ENCODE measurements around the gene UGDH. TPM values are rescaled to one million over a fixed set of nuclear protein-coding genes. Genes with fewer than 3 reads are reported as not detected.

The UGDH gene
- polyA plus RNA-seq, 1 donor from 2014 or later = 21.1 TPM

GRCh38 chr4:39453738-39454137, 73.5 kb downstream of the UGDH start:
- Histone ChIP-seq H3K9me2 (ENCODE audit: insufficient read depth, low read length) (no peaks in the 10 kb centered on the region), H2AFZ (ENCODE audit: low read depth, low read length) (no peak overlapping the region), H3K27ac (ENCODE audit: low read length) (no peak overlapping the region), H3F3A (ENCODE audit: insufficient read depth, low read length, poor library complexity, severe bottlenecking) (no peaks in the 10 kb centered on the region), H3K4me3 (ENCODE audit: low read length) (no peak overlapping the region), H3K79me2 (replicated peaks; ENCODE audit: insufficient read depth, low read length) (peaks cover 22% of the 10 kb centered on the region), H3K27me3 (ENCODE audit: insufficient read depth, low read depth, low read length) (no peaks in the 10 kb centered on the region), H3K9ac (ENCODE audit: low read length) (no peak overlapping the region), H3K9me3 (ENCODE audit: low read length) (no peaks in the 10 kb centered on the region), H4K20me1 (ENCODE audit: insufficient read depth) (peaks cover 3% of the 10 kb centered on the region), H3K4me2 (ENCODE audit: low read length) (no peak overlapping the region), H3K36me3 (ENCODE audit: insufficient read depth, low read length) (peaks cover 14% of the 10 kb centered on the region)
- TF ChIP-seq EP300 (conservative IDR thresholded peaks at IDR 0.05; ENCODE audit: poor library complexity, severe bottlenecking) (no peak), REST (IDR thresholded peaks at IDR 0.05; ENCODE audit: borderline replicate concordance) (no peak), CTCF (IDR thresholded peaks at IDR 0.05; ENCODE audit: poor library complexity, severe bottlenecking) (no peak), TAF1 (IDR thresholded peaks at IDR 0.05; ENCODE audit: low read depth) (no peak), EZH2 (IDR thresholded peaks at IDR 0.05; ENCODE audit: borderline replicate concordance, insufficient read depth, low read length, poor library complexity, severe bottlenecking) (no peak), POLR2AphosphoS5 (IDR thresholded peaks at IDR 0.05) (no peak), SMC3 (conservative IDR thresholded peaks at IDR 0.05; ENCODE audit: poor library complexity) (no peak)

GRCh38 chr4:39452860-39453587, 74.2 kb downstream of the UGDH start:
- Histone ChIP-seq H4K20me1 (ENCODE audit: insufficient read depth) (peaks cover 3% of the 10 kb centered on the region), H3K9ac (ENCODE audit: low read length) (no peak overlapping the region), H3K9me3 (ENCODE audit: low read length) (no peaks in the 10 kb centered on the region)

More at GRCh38 chr4:39452860-39453587, 74.2 kb downstream of the UGDH start:
- H3F3A ChIP-seq (ENCODE audit: insufficient read depth, low read length, poor library complexity, severe bottlenecking) = no peaks in the 10 kb centered on the region
- H3K4me2 ChIP-seq (ENCODE audit: low read length) = no peak overlapping the region
- H3K36me3 ChIP-seq (ENCODE audit: insufficient read depth, low read length) = peaks cover 14% of the 10 kb centered on the region
- H3K4me3 ChIP-seq (ENCODE audit: low read length) = no peak overlapping the region
- H3K27ac ChIP-seq (ENCODE audit: low read length) = no peak overlapping the region
- no peaks in the 10 kb centered on the region for H3K27me3 ChIP-seq (ENCODE audit: insufficient read depth, low read depth, low read length)
- no peak overlapping the region for H2AFZ ChIP-seq (ENCODE audit: low read depth, low read length)
- TF ChIP-seq MXI1 (conservative IDR thresholded peaks at IDR 0.05; ENCODE audit: poor library complexity, severe bottlenecking) (no peak), RAD21 (conservative IDR thresholded peaks at IDR 0.05) (no peak), EZH2 (IDR thresholded peaks at IDR 0.05; ENCODE audit: borderline replicate concordance, insufficient read depth, low read length, poor library complexity, severe bottlenecking) (no peak)
- H3K9me2 ChIP-seq (ENCODE audit: insufficient read depth, low read length) = no peaks in the 10 kb centered on the region
- H3K79me2 ChIP-seq (replicated peaks; ENCODE audit: insufficient read depth, low read length) = peaks cover 16% of the 10 kb centered on the region

All from neural cell (in vitro differentiated cells).